Measurements from ENCODE around the gene PRDM15. TPM values are rescaled to one million over a fixed set of nuclear protein-coding genes. Genes with fewer than 3 reads are reported as not detected.

The PRDM15 gene
- total RNA-seq, 1 experiment from 2014 or later, result 9.8 TPM

DNA sequence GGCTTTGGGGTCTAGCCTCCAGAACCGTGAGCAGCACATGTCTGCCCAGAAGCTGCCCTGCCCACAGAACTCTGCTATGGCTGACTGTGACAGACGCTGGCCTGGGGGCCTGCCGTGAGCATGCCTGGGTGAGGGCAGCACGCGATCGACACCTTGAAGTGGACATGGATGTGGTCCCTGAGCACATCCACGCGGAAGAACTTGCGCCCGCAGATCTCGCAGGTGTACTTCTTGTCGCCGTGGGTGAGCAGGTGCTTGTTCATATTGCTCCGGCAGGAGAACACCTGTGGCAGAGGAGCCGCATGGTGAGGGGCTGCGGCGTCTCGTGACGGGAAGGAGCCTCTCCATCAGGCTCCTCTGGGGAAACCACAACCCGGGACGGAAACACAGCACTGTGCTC is 56.0 kb downstream of the PRDM15 start:
- H3K4me1 ChIP-seq (ENCODE audit: control insufficient read depth in 1 of 2, insufficient read depth in 2 of 2, low read length in 2 of 2), result no peaks in the 10 kb centered on the region
- intact Hi-C loops (cut with micrococcal nuclease), result no loop called here
- H3K27me3 ChIP-seq (ENCODE audit: insufficient read depth, low read length), result no peaks in the 10 kb centered on the region
- no peak for TF ChIP-seq SP1 (IDR thresholded peaks at IDR 0.05; ENCODE audit: low read depth)
- no peak for TF ChIP-seq POLR2A (IDR thresholded peaks at IDR 0.05; ENCODE audit: borderline replicate concordance, extremely low read depth, insufficient read depth, insufficient read length)
- H3K9me3 ChIP-seq (ENCODE audit: control insufficient read depth in 1 of 2, insufficient read depth in 1 of 2, low read depth in 1 of 2, low read length in 2 of 2), result no peaks in the 10 kb centered on the region
- H3K79me2 ChIP-seq (ENCODE audit: insufficient read depth, low read length), result no peaks in the 10 kb centered on the region
- ATAC-seq (no peak), DNase-seq (ENCODE audit: low read depth, low spot score) (no peak)
- POLR2A ChIA-PET, result no interaction called here
- no peaks in the 10 kb centered on the region for H4K20me1 ChIP-seq (ENCODE audit: insufficient read depth)
- no peak overlapping the region for H3K9ac ChIP-seq (ENCODE audit: low read length)
- H3K9me2 ChIP-seq (ENCODE audit: insufficient read depth), result no peaks in the 10 kb centered on the region
- no peak overlapping the region for H3K4me3 ChIP-seq (replicated peaks in 1 of 2; ENCODE audit: low read depth in 1 of 2, low read length in 2 of 2)
- H2AFZ ChIP-seq (ENCODE audit: low read depth, low read length, poor library complexity, severe bottlenecking), result no peak overlapping the region
- no peak overlapping the region for H3K27ac ChIP-seq (ENCODE audit: low read depth, low read length)
- RAD21 ChIA-PET (ENCODE audit: low non-redundant PET in 1 of 2, low total read pairs in 2 of 2, uncharacterized antibody in 2 of 2, unreplicated experiment in 2 of 2), result no interaction called here
- no peak overlapping the region for H3K4me2 ChIP-seq (ENCODE audit: low read length)
- CTCF ChIA-PET, result no interaction called here
- H3K36me3 ChIP-seq (ENCODE audit: control insufficient read depth in 1 of 2, insufficient read depth in 2 of 2, low read length in 2 of 2), result peaks cover 0 to 3% of the 10 kb centered on the region in 2 experiments; a peak in 1 of 4 replicates
- no TSS peak for BruUV-seq (replicated peaks)

DNA sequence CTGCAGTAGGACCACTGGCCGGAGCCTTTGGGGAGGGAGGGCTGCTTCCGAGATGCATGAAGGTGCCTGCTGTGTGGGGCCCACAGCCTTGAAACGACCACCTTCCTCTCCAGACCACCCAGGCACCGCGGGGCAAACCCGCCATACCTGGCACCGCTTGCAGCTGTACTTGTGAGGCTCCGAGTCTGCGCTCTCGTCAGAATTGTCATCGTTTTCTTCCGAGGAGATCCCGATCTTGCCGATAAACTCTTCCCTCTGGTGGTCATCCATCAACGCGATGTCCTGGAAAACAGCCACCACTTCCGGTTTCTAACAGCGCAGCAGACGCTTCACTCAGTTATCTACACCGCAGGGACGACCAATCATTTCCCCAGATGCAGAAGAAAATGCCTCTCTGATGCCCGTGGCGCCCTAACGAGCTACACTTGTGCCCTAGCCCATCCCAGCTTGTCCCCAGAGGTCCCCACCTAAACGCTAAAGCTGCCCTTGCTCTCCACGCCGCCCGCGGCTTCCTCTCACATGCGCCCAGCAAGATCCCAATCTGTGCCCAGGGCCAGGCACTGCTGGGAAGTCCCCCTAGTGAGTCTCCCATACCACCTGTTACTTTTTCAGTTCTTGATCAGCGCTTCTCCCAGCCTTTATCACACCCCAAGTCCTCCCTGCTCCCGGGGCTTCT is 57.2 kb downstream of the PRDM15 start:
- Histone ChIP-seq H3K4me3 (replicated peaks in 1 of 2; ENCODE audit: low read depth in 1 of 2, low read length in 2 of 2) (no peak overlapping the region), H3K9ac (ENCODE audit: low read length) (no peak overlapping the region), H3K27ac (ENCODE audit: low read depth, low read length) (no peak overlapping the region), H3K4me2 (ENCODE audit: low read length) (no peak overlapping the region), H3K4me1 (ENCODE audit: control insufficient read depth in 1 of 2, insufficient read depth in 2 of 2, low read length in 2 of 2) (no peaks in the 10 kb centered on the region), H3K79me2 (ENCODE audit: insufficient read depth, low read length) (no peaks in the 10 kb centered on the region), H3K27me3 (ENCODE audit: insufficient read depth, low read length) (no peaks in the 10 kb centered on the region), H3K9me3 (ENCODE audit: control insufficient read depth in 1 of 2, insufficient read depth in 1 of 2, low read depth in 1 of 2, low read length in 2 of 2) (no peaks in the 10 kb centered on the region), H3K36me3 (ENCODE audit: control insufficient read depth in 1 of 2, insufficient read depth in 2 of 2, low read length in 2 of 2) (peaks cover 0 to 3% of the 10 kb centered on the region in 2 experiments; a peak in 1 of 4 replicates), H2AFZ (ENCODE audit: low read depth, low read length, poor library complexity, severe bottlenecking) (no peak overlapping the region), H3K9me2 (ENCODE audit: insufficient read depth) (no peaks in the 10 kb centered on the region), H4K20me1 (ENCODE audit: insufficient read depth) (no peaks in the 10 kb centered on the region)
- no TSS peak for BruUV-seq (replicated peaks)
- intact Hi-C loops (cut with micrococcal nuclease), result no loop called here
- DNase-seq (ENCODE audit: low read depth, low spot score) (no peak), ATAC-seq (no peak)
- TF ChIP-seq CEBPB (IDR thresholded peaks at IDR 0.05; ENCODE audit: low read depth) (no peak), FOSL1 (IDR thresholded peaks at IDR 0.05; ENCODE audit: low read depth) (no peak), POLR2AphosphoS5 (IDR thresholded peaks at IDR 0.05; ENCODE audit: low read depth, low read length) (no peak), EGR1 (IDR thresholded peaks at IDR 0.05; ENCODE audit: low read depth) (no peak)
- TF ChIP-seq, protein P1, sequence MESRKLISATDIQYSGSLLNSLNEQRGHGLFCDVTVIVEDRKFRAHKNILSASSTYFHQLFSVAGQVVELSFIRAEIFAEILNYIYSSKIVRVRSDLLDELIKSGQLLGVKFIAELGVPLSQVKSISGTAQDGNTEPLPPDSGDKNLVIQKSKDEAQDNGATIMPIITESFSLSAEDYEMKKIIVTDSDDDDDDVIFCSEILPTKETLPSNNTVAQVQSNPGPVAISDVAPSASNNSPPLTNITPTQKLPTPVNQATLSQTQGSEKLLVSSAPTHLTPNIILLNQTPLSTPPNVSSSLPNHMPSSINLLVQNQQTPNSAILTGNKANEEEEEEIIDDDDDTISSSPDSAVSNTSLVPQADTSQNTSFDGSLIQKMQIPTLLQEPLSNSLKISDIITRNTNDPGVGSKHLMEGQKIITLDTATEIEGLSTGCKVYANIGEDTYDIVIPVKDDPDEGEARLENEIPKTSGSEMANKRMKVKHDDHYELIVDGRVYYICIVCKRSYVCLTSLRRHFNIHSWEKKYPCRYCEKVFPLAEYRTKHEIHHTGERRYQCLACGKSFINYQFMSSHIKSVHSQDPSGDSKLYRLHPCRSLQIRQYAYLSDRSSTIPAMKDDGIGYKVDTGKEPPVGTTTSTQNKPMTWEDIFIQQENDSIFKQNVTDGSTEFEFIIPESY (IDR thresholded peaks at IDR 0.05; ENCODE audit: extremely low read depth, insufficient replicate concordance, low read length), result no peak
- TF ChIP-seq, protein P2, sequence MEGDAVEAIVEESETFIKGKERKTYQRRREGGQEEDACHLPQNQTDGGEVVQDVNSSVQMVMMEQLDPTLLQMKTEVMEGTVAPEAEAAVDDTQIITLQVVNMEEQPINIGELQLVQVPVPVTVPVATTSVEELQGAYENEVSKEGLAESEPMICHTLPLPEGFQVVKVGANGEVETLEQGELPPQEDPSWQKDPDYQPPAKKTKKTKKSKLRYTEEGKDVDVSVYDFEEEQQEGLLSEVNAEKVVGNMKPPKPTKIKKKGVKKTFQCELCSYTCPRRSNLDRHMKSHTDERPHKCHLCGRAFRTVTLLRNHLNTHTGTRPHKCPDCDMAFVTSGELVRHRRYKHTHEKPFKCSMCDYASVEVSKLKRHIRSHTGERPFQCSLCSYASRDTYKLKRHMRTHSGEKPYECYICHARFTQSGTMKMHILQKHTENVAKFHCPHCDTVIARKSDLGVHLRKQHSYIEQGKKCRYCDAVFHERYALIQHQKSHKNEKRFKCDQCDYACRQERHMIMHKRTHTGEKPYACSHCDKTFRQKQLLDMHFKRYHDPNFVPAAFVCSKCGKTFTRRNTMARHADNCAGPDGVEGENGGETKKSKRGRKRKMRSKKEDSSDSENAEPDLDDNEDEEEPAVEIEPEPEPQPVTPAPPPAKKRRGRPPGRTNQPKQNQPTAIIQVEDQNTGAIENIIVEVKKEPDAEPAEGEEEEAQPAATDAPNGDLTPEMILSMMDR (IDR thresholded peaks at IDR 0.05 in 2 of 3, conservative IDR thresholded peaks at IDR 0.05 in 1 of 3; ENCODE audit: borderline replicate concordance in 1 of 3, insufficient read depth in 1 of 3, low read depth in 2 of 3, low read length in 2 of 3), result no peak
- ChIA-PET RAD21 (ENCODE audit: low non-redundant PET in 1 of 2, low total read pairs in 2 of 2, uncharacterized antibody in 2 of 2, unreplicated experiment in 2 of 2) (no interaction called here), POLR2A (no interaction called here), CTCF (no interaction called here)
